ENCODE results near the gene MACC1. TPM values are rescaled to one million over a fixed set of nuclear protein-coding genes. Genes with fewer than 3 reads are reported as not detected.

Gene MACC1
- polyA plus RNA-seq, 3 donors from 2014 or later = 0.03 to 1.6 TPM; not detected in 1

GRCh38 chr7:20114468-20114867, 102.7 kb downstream of the MACC1 start:
- DNase-seq = no peak

GRCh38 chr7:20113427-20114027, 103.7 kb downstream of the MACC1 start:
- no peaks in the 10 kb centered on the region for H3K27me3 Mint-ChIP-seq (ENCODE audit: low read depth in 3 of 3)
- H3K4me3 Mint-ChIP-seq = no peak overlapping the region
- H3K36me3 Mint-ChIP-seq = no peaks in the 10 kb centered on the region
- no peaks in the 10 kb centered on the region for H3K4me1 Mint-ChIP-seq
- H3K27ac Mint-ChIP-seq = no peak overlapping the region
- DNase-seq = no peak
- H3K9me3 Mint-ChIP-seq = peaks cover 0 to 5% (median 0%) of the 10 kb centered on the region in 6 donors

More at GRCh38 chr7:20114468-20114867, 102.7 kb downstream of the MACC1 start:
- H3K27me3 Mint-ChIP-seq (ENCODE audit: low read depth in 3 of 3) = peaks cover 0 to 2% (median 0%) of the 10 kb centered on the region in 3 donors
- peaks cover 0 to 3% (median under 1%) of the 10 kb centered on the region in 6 donors for H3K9me3 Mint-ChIP-seq
- no peak overlapping the region for H3K27ac Mint-ChIP-seq
- H3K36me3 Mint-ChIP-seq = no peaks in the 10 kb centered on the region
- H3K4me3 Mint-ChIP-seq = no peak overlapping the region
- H3K4me1 Mint-ChIP-seq = no peaks in the 10 kb centered on the region

- Mint-ChIP-seq H3K4me1 (no peaks in the 10 kb centered on the region), H3K27ac (no peak overlapping the region), H3K27me3 (ENCODE audit: low read depth in 3 of 3) (no peaks in the 10 kb centered on the region), H3K4me3 (no peak overlapping the region), H3K36me3 (no peaks in the 10 kb centered on the region), H3K9me3 (peaks cover 0 to 5% (median 0%) of the 10 kb centered on the region in 6 donors)
- DNase-seq = no peak
Observed at GRCh38 chr7:20112696-20113095, 104.5 kb downstream of the MACC1 start.

- no peak for DNase-seq
- H3K27ac Mint-ChIP-seq = no peak overlapping the region
- H3K4me3 Mint-ChIP-seq = no peak overlapping the region
- H3K27me3 Mint-ChIP-seq (ENCODE audit: low read depth in 3 of 3) = no peaks in the 10 kb centered on the region
- H3K9me3 Mint-ChIP-seq = peaks cover 0 to 4% (median 0%) of the 10 kb centered on the region in 6 donors
- H3K36me3 Mint-ChIP-seq = no peaks in the 10 kb centered on the region
- no peaks in the 10 kb centered on the region for H3K4me1 Mint-ChIP-seq
Observed at GRCh38 chr7:20111821-20112542, 105.2 kb downstream of the MACC1 start.

- peaks cover 0 to 6% (median 1%) of the 10 kb centered on the region in 6 donors for H3K9me3 Mint-ChIP-seq
- no peaks in the 10 kb centered on the region for H3K4me1 Mint-ChIP-seq
- no peak overlapping the region for H3K4me3 Mint-ChIP-seq
- H3K27ac Mint-ChIP-seq = no peak overlapping the region
- H3K27me3 Mint-ChIP-seq (ENCODE audit: low read depth in 3 of 3) = peaks cover 0 to 1% (median 0%) of the 10 kb centered on the region in 3 donors
- no peaks in the 10 kb centered on the region for H3K36me3 Mint-ChIP-seq
- DNase-seq = no peak
Observed at GRCh38 chr7:20107582-20107981, 109.6 kb downstream of the MACC1 start.

- no peak for DNase-seq
- Mint-ChIP-seq H3K27ac (no peak overlapping the region), H3K9me3 (peaks cover 0 to 6% (median 2%) of the 10 kb centered on the region in 6 donors), H3K4me1 (no peaks in the 10 kb centered on the region), H3K27me3 (ENCODE audit: low read depth in 3 of 3) (peaks cover 0 to 1% (median 0%) of the 10 kb centered on the region in 3 donors), H3K4me3 (no peak overlapping the region), H3K36me3 (no peaks in the 10 kb centered on the region)
Observed at GRCh38 chr7:20104696-20105095, 112.5 kb downstream of the MACC1 start.

- no peak overlapping the region for H3K4me3 Mint-ChIP-seq
- no peak overlapping the region for H3K27ac Mint-ChIP-seq
- no peak for DNase-seq
- H3K4me1 Mint-ChIP-seq = no peaks in the 10 kb centered on the region
- H3K27me3 Mint-ChIP-seq (ENCODE audit: low read depth in 3 of 3) = peaks cover 0 to 1% (median 0%) of the 10 kb centered on the region in 3 donors
- H3K36me3 Mint-ChIP-seq = no peaks in the 10 kb centered on the region
- peaks cover 0 to 12% (median 3%) of the 10 kb centered on the region in 6 donors for H3K9me3 Mint-ChIP-seq
Observed at GRCh38 chr7:20102982-20103381, 114.2 kb downstream of the MACC1 start.

GRCh38 chr7:20095862-20096261, 121.3 kb downstream of the MACC1 start:
- H3K27me3 Mint-ChIP-seq (ENCODE audit: low read depth in 3 of 3) = no peaks in the 10 kb centered on the region
- no peak for DNase-seq
- H3K27ac Mint-ChIP-seq = no peak overlapping the region
- no peaks in the 10 kb centered on the region for H3K4me1 Mint-ChIP-seq
- no peak overlapping the region for H3K4me3 Mint-ChIP-seq
- H3K9me3 Mint-ChIP-seq = peaks cover under 1 to 21% (median 15%) of the 10 kb centered on the region in 6 donors
- H3K36me3 Mint-ChIP-seq = no peaks in the 10 kb centered on the region

GRCh38 chr7:20095436-20095835, 121.7 kb downstream of the MACC1 start:
- no peaks in the 10 kb centered on the region for H3K36me3 Mint-ChIP-seq
- H3K27ac Mint-ChIP-seq = no peak overlapping the region
- H3K4me1 Mint-ChIP-seq = no peaks in the 10 kb centered on the region
- no peak for DNase-seq
- H3K27me3 Mint-ChIP-seq (ENCODE audit: low read depth in 3 of 3) = no peaks in the 10 kb centered on the region
- H3K4me3 Mint-ChIP-seq = no peak overlapping the region
- H3K9me3 Mint-ChIP-seq = peaks cover 4 to 24% (median 15%) of the 10 kb centered on the region in 6 donors

- Mint-ChIP-seq H3K27ac (no peak overlapping the region), H3K27me3 (ENCODE audit: low read depth in 3 of 3) (peaks cover 0 to 3% (median 0%) of the 10 kb centered on the region in 3 donors), H3K4me3 (no peak overlapping the region), H3K36me3 (peaks cover 0 to 3% (median 0%) of the 10 kb centered on the region in 3 donors), H3K4me1 (no peaks in the 10 kb centered on the region), H3K9me3 (peaks cover 8 to 28% (median 14%) of the 10 kb centered on the region in 6 donors)
- DNase-seq = no peak
Observed at GRCh38 chr7:20089431-20089830, 127.8 kb downstream of the MACC1 start.

GRCh38 chr7:20085086-20085485, 132.1 kb downstream of the MACC1 start:
- Mint-ChIP-seq H3K4me1 (no peaks in the 10 kb centered on the region), H3K27me3 (ENCODE audit: low read depth in 3 of 3) (peaks cover 0 to 3% (median 2%) of the 10 kb centered on the region in 3 donors), H3K9me3 (peaks cover 0 to 17% (median 3%) of the 10 kb centered on the region in 6 donors), H3K27ac (no peak overlapping the region), H3K36me3 (peaks cover 0 to 3% (median 0%) of the 10 kb centered on the region in 3 donors), H3K4me3 (no peak overlapping the region)
- DNase-seq = no peak

Other genes starting within 250 kb of the MACC1 start
- gene ITGB8, start 113.5 kb upstream of the MACC1 start, polyA plus RNA-seq = not detected

Data from immature natural killer cell (primary cell).